ENCODE measurements around the gene REXO1. TPM values are rescaled to one million over a fixed set of nuclear protein-coding genes. Genes with fewer than 3 reads are reported as not detected.

The REXO1 gene
- total and polyA plus RNA-seq, 2 donors (not counting 3 experiments of a cell fraction or from before 2014, with no cell fraction given) = 41.1 to 56.9 TPM

GRCh38 chr19:1832046-1832663, 16.1 kb downstream of the REXO1 start:
- H3K27ac ChIP-seq (ENCODE audit: insufficient read depth, low read depth, low read length) = no peak overlapping the region
- no peak overlapping the region for H2AFZ ChIP-seq (ENCODE audit: low read depth, low read length)
- no TSS peak for BruUV-seq (replicated peaks)
- H3K27me3 ChIP-seq (ENCODE audit: control insufficient read depth in 2 of 2, insufficient read depth in 2 of 2, low read length in 2 of 2) = no peaks in the 10 kb centered on the region
- H3K9me3 ChIP-seq (replicated peaks; ENCODE audit: control insufficient read depth, insufficient read depth, low read length) = no peaks in the 10 kb centered on the region
- no peaks in the 10 kb centered on the region for H3K9me1 ChIP-seq (replicated peaks; ENCODE audit: control insufficient read depth, extremely low read depth, insufficient read depth, low read length)
- H3K36me3 ChIP-seq (ENCODE audit: control insufficient read depth in 2 of 2, extremely low read depth in 1 of 2, insufficient read depth in 2 of 2, low read length in 2 of 2) = peaks cover 0 to 5% of the 10 kb centered on the region in 2 experiments
- intact Hi-C loops (cut with micrococcal nuclease) (no loop called here), dilution Hi-C loops (cut with MboI; ENCODE audit: extremely low pct_ligation_motif_present, low sequenced_read_pairs) (no loop called here)
- FAIRE-seq (no peak), DNase-seq (ENCODE audit: low read depth, low spot score) (no peak)
- H3K79me2 ChIP-seq (ENCODE audit: control insufficient read depth, insufficient read depth, low read length) = peaks cover 51% of the 10 kb centered on the region
- no peaks in the 10 kb centered on the region for H3K4me1 ChIP-seq (ENCODE audit: control insufficient read depth, extremely low read depth, insufficient read depth, low read length)
- TF ChIP-seq MAX (IDR thresholded peaks at IDR 0.05; ENCODE audit: insufficient read depth, insufficient read length) = no peak
- no peak for TF ChIP-seq JUN (IDR thresholded peaks at IDR 0.05; ENCODE audit: borderline replicate concordance, insufficient read depth, insufficient read length, low read depth)
- no peak for TF ChIP-seq FOS (IDR thresholded peaks at IDR 0.05; ENCODE audit: borderline replicate concordance, insufficient read depth, low read length)
- TF ChIP-seq POLR2A (IDR thresholded peaks at IDR 0.05; ENCODE audit: low read depth, low read length) = no peak
- TF ChIP-seq MYC (IDR thresholded peaks at IDR 0.05; ENCODE audit: low read depth, low read length) = no peak
- no peak for TF ChIP-seq POLR2AphosphoS5 (IDR thresholded peaks at IDR 0.05; ENCODE audit: insufficient read depth, low read depth, low read length)
- TF ChIP-seq EZH2 (IDR thresholded peaks at IDR 0.05; ENCODE audit: borderline replicate concordance, low read depth, low read length, severe bottlenecking) = no peak
- H3K4me2 ChIP-seq (ENCODE audit: insufficient read depth, low read length) = no peak overlapping the region
- H3K9ac ChIP-seq (replicated peaks; ENCODE audit: extremely low read depth, insufficient read depth, low read length) = no peak overlapping the region
- H4K20me1 ChIP-seq (replicated peaks; ENCODE audit: control insufficient read depth, extremely low read depth, insufficient read depth, low read length) = no peaks in the 10 kb centered on the region
- ChIA-PET CTCF (interaction anchor here (1.0 to 2.1 kb wide), 2 partner anchors 8 to 21 kb away, joined by 3 to 4 read pairs; no protein-coding TSS in a partner anchor), POLR2A (no interaction called here)
- H3K4me3 ChIP-seq (replicated peaks in 1 of 3; ENCODE audit: insufficient read depth in 1 of 3, low read depth in 1 of 3, low read length in 3 of 3) = no peak overlapping the region

GRCh38 chr19:1830978-1831377, 17.3 kb downstream of the REXO1 start:
- Histone ChIP-seq H3K9me3 (replicated peaks; ENCODE audit: control insufficient read depth, insufficient read depth, low read length) (no peaks in the 10 kb centered on the region), H3K4me3 (replicated peaks in 1 of 3; ENCODE audit: insufficient read depth in 1 of 3, low read depth in 1 of 3, low read length in 3 of 3) (no peak overlapping the region), H2AFZ (ENCODE audit: low read depth, low read length) (no peak overlapping the region), H3K27me3 (ENCODE audit: control insufficient read depth in 2 of 2, insufficient read depth in 2 of 2, low read length in 2 of 2) (no peaks in the 10 kb centered on the region), H3K4me2 (ENCODE audit: insufficient read depth, low read length) (no peak overlapping the region), H3K9me1 (replicated peaks; ENCODE audit: control insufficient read depth, extremely low read depth, insufficient read depth, low read length) (no peaks in the 10 kb centered on the region), H4K20me1 (replicated peaks; ENCODE audit: control insufficient read depth, extremely low read depth, insufficient read depth, low read length) (no peaks in the 10 kb centered on the region), H3K9ac (replicated peaks; ENCODE audit: extremely low read depth, insufficient read depth, low read length) (no peak overlapping the region), H3K79me2 (ENCODE audit: control insufficient read depth, insufficient read depth, low read length) (peaks cover 40% of the 10 kb centered on the region), H3K4me1 (ENCODE audit: control insufficient read depth, extremely low read depth, insufficient read depth, low read length) (no peaks in the 10 kb centered on the region), H3K27ac (ENCODE audit: insufficient read depth, low read depth, low read length) (no peak overlapping the region), H3K36me3 (ENCODE audit: control insufficient read depth in 2 of 2, extremely low read depth in 1 of 2, insufficient read depth in 2 of 2, low read length in 2 of 2) (peaks cover 0 to 8% of the 10 kb centered on the region in 2 experiments)
- FAIRE-seq (no peak), DNase-seq (ENCODE audit: low read depth, low spot score) (no peak)
- BruUV-seq (replicated peaks) = no TSS peak
- ChIA-PET POLR2A (no interaction called here), CTCF (interaction anchor here (1.3 to 2.1 kb wide), 2 partner anchors 9 to 159 kb away, joined by 3 to 4 read pairs; no protein-coding TSS in a partner anchor)
- dilution Hi-C loops (cut with MboI; ENCODE audit: extremely low pct_ligation_motif_present, low sequenced_read_pairs) (no loop called here), intact Hi-C loops (cut with micrococcal nuclease) (no loop called here)
- TF ChIP-seq CTCF (IDR thresholded peaks at IDR 0.05; ENCODE audit: extremely low read depth in 1 of 2, insufficient read depth in 1 of 2, low read depth in 1 of 2, low read length in 2 of 2) (no peak), EZH2 (IDR thresholded peaks at IDR 0.05; ENCODE audit: borderline replicate concordance, low read depth, low read length, severe bottlenecking) (no peak)

Measured in endothelial cell of umbilical vein (primary cell).